NCI-H2081 treated with DMSO at 0.1 percent for 48 hours (cell line): ENCODE data around the gene KIZ.

Experiments used
- DNase-seq: peaks from one replicate; lab custom pipeline; 2025; lab: John Stamatoyannopoulos, UW

Gene KIZ

DNA sequence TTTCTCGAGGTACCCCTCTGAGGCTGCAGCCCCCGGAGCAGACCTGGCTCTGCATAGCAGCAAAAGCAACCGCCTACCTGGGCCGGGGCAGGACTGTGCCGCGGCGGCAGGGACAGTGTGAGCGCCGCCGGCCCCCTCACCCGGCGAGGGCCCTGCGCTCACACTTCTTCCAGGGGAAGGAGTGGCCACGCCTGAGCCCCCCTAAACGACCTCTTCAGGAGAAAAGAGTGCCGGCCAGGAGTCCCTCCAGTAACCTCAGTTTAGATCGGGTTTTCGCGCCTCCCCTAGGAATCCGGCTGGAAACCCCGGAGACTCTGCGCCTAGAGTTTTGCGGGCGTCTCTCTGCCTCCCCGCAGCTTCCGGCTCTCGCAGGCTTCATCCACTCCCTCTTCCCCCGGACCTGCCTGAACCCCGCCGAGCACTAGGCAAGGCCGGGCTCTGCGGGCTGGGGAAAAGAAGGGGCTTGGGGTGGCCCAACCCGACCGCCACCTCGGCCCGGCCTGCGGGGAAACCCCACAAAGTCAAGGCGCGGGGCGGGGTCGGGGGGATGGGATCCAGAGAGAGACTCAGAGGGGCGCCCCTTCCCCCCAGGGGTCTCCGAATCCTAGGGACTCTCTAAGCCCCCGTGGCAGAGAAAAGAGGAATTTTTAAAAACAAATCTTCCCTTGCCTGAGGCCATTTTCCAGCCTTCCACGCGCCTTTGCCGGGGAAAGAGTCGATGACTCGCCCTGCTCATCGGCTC is 20.3 kb upstream of the KIZ start:
- no peak for DNase-seq

DNA sequence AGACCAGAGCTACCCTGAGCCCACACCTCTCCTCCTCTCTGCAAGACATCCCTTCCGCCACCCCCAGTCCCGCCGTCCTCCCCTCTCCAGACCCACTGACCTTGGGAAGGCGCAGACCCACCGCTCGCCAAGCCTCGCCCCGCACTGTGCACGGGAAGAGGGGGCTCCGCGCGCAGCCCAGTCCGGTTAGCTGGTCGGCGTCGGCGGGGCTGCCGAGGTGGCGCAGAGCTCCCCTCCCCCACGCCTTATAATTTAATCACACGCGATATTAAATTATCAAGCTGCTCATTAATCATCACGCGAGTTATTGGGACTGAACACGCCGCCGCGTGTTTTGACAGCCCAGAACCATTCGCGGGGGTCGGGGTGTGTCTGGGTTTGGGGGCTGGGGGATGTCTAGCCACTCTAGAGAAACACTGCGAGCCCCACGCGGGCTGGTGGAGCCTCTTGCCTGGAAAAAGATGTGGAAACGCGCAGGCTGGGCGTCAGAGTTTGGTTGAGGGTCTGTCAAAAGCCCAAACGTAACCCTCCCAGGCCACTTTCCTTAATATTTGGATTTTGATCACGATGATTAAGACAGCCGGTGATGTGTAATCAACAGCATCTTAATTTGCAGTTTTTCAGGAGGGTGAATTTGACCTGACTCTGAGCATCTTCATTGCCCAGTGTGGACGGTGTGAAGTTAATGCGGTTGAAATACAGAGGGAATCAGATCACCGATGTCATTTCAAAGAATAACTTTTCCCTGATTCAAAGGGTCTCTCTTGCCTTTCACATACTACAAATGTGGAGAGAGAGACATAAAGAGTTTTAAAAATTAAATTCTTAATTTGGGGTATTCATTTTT is 19.5 kb upstream of the KIZ start, which contains the start of gene LINC00237:
Gene LINC00237 (minus strand): TSS at position 188 of the 847 bp plus-strand sequence.
- DNase-seq = no peak

DNA sequence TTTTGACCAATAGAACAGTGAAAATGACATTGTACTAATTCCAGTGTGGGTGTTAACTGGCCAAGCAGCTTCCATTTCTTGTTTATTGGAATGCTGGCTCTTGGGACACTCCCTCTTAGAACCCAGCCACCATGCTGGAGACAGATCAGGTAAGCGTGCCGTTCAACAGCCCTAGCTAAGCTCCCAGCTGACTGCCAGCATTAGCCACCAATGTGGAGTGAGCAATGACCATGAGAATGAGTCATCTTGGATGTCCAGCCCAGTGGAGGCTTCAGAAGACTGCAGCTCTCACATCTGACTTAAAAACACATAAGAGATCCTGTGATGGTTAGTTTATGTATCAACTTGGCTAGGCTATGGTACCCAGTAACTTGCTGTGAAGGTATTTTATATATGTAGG is 16.7 kb upstream of the KIZ start:
- no peak for DNase-seq

DNA sequence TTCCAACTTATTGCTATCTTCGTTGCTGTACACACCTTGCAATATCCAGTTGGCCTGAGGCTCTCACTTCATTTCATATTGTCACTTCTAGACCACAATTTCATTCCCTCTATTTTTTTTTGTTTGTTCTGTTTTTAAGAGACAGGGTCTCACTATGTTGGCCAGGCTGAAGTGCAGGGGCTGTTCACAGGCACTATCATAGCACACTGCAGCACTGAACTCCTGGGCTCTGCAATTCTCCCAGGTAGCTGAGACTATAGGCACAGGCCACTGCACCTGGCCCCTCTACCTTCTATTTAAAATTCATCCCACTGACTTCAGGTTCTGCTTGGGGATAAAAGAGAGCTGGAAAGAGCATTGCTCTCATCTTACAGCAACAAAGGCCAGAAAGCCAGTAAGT is 15.1 kb upstream of the KIZ start:
- DNase-seq = no peak

DNA sequence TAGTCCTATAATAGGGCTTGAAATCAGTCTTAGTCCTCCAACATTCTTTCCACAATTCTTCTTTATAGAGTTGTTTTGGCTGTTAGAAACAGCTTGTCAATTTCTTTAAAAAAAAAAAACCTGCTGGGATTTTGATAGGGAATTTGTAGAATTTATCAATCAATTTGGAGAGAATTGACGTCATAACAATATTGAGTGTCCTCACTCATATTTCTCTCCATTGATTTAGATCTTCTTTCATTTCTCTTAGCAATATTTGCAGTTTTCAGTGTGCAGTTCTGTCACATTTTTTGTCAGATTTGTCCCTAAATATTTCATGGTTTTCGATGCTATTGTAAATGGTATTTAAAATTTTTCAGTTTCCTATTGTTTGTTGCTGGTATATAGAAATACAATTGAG is 14.5 kb upstream of the KIZ start:
- no peak for DNase-seq

DNA sequence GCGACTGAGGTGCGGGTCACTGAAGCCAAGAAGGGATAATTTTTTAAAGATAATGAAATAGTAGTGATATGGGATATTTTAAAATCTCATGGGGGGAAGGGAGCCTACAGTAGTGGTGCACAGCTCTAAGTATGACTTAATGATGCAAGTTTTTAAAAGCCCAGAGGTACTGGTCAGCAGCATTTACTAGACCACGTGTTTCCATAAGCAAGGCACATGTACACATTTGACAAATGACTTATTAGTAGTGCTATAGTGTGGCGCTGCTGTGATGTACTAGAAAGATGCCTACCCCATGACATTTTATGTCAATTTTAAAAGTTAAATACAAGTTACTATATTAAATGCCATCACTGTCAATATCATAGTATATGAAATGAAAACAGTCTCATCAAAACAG is 12.2 kb upstream of the KIZ start:
- no peak for DNase-seq

DNA sequence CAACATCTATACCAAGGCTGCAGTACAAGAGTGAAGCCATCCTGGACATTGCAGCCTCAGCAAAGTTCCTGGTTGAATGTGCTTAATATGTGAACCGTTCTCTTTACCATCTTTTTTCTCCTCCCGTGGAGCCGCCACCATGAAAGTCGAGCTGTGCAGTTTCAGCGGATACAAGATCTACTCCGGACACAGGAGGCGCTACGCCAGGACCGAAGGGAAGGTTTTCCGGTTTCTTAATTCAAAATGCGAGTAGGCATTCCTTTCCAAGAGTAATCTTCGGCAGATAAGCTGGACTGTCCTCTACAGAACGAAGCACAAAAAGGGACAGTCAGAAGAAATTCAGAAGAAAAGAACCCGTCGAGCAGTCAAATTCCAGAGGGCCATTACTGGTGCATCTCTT is 11.3 kb upstream of the KIZ start:
- DNase-seq = no peak

DNA sequence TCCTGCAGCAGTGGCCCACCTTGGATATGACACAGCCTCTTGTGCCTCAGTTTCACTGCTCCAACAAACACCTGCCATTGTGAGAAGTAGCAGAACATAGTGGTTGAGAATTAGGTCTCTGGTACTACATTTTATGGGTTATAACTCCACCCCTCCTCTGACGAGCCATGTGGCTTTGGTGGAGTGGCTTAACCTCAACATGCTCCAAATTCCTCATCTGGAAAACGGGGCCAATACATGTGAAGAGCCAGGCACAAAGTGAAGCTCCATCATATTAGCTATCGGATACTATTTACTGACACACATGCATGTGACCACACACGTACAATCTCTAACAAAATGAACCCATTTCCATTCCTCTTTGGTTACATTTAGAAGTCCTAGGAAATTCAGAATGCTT is 8.4 kb upstream of the KIZ start:
- DNase-seq = no peak

DNA sequence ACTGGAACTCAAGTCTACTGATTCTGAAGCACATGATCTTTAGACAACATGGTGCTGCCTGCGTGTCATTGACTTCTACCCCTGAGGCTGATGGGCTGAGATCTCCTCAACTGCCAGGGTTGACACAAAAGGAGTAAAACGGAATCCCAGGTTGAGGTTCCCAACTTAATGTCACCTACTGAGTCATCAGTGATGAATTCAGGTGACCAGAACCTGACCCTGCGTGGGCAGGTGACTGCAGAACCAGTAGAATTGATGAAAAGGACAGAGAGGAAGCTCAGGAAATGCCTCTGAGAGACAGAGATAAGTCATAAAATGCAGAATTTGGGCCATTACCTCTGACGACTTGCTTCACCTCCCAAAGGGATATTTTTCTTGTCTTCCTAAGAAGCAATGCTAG is 7.7 kb upstream of the KIZ start:
- no peak for DNase-seq

DNA sequence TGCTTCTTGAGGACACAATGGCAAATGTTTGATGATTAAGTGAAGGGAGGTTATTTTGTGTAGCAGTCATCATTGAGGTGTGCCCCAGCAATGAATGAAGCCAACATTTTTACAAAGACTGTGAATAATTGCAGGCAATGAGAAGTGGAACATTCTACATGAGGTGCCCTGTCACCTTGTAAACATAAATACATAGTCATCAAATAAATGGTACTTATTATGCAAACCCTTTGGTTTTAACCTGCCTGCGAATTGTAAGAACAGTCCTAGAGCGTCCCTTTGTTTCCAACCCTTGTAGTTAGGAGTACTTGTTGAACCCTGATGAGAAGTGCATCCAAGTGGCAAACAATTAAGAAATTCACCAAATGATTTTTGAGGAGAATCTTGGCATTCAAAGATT is 7.1 kb upstream of the KIZ start:
- DNase-seq = no peak

DNA sequence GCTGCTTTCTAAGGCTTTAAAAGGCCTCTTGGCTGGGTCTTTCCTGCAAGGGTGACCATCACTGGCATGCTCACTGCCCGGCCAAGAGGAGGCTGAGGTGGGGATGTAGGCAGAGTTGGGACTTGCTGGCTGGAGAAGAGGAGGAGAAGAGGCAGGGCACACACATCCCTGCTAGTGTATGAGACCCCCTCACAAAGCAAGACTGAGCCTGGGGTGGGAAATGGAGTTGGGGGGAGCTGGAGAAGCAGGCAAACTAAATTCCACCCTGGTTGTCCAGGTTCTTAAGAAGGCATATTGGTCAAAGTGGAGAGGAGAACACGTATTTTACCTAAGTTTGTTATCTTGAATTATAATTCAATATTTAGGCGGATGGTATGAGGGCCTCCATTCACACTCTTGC is 1.7 kb upstream of the KIZ start:
- no peak for DNase-seq

DNA sequence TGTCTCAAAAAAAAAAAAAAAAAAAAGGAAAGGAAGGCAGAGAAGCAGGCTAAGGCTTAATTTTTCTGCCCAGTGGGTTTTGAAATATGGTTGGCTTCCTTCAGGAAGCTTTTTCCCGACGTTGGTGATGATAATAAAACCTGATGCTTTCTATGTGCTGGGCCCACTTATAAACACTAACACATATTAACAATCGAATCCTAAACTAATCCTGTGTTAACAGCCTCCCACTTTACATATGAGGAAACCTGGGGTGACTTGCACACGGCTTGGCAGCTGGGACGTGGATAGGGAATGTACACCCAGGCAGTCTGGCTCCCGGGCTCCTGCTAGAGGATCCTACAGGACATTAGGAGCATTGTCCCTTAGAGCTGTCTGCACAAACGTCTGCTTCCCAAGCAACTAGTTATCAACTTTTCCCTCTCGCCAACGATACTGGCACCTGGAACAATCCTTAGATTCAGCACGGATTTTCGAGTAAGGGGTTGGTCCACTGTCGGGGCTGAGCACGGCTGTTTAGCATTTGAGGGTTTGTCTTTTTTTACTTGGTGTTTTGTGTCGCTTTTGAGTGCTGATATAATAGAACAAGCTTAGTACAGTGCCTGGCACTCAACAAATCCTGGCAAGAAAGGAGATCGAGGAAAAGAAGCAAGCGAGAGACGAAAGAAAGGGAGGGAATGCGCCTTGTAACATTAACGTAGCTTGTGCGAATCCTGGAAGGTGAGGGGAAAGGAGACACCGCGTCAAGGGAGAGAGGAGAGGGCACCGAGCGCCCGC is 622 bp upstream of the KIZ start:
- peak; percentile 51 for DNase-seq

DNA sequence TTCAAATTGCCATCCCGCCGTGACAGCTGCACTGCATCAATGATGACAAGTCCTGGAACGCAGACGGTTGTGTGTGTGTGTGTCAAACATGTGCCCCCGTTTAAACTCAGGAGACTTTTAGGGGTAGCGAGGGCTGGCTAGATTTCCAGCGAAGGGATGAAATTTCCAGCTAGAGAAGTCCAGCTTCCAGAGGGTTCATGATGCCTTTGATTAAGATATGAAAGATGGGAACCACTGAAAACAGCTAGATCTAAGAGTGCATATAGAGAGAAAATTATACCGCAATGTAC is 644 bp downstream of the KIZ start:
- no peak for DNase-seq

DNA sequence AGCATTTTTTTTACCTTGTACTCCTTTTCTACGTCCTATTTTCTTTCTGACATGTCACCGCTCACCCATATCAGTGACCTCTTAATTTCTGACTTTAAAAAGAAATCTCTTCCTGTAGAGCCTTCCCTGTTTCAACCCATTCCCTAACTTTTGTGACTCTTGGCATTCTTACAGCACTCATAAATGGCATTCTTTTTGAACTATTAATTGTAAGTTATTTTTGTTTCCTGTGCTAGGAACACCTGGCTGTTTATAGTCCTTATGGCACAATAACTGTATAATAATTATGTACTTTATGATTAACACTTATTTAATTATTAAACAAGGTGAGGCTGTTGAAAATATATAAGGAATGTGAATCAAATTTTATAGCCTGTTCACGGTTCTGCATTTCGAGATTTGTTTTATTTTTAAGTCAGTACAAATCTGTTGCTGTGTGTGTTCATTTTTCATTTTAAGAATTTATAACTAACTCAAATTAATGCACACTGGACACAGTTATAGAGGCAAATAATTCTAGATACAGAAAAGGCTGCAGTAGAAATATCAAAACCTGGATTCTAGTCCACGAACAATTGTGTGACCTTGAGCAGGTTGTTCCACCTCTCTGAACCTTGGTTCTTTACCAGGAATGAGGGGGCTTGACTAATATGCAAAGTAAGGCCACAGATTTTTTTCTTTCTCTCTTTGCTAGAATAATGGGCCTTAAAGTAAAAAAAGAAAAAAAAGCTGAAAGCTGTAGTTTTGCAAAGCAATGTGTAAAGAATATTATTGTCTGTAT is 1.5 kb downstream of the KIZ start:
- DNase-seq = no peak

DNA sequence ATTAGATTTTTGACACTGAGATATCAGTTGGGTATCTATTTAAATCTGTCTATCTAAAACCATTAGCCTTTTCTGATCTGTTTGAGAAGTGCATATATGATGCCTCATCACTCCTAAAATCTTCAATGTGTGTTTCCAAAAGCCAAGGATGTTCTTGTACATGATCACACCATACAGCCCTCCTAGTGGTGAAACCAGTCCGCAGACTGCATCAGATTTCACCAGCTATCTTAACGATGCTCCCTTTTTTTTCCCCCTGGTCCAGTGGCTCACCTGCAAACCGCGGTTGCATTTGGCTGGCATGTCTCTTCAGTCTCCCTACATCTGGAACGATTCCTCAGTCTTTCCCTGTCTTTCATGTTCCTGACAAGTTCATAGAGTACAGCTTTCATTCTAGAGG is 4.0 kb downstream of the KIZ start:
- no peak for DNase-seq

DNA sequence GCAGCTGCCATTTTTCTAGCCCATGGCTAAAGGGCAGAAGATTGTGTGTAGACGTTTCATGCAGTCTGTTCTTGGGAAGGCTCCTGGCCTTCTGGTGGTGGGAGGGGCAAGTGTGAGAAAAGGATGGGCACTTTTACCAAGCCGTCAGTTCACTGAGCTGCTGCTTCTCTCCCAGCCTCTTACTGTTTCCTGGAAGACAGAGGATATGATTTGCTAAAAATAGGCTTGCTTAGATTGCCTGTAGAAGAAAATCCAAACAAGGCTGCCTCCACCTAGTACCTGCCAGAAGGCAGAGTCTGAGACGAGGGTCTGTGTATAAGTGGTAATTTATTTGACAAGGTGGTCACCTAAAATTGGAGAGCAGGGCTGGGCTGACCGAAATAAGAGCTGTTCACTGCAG is 7.5 kb downstream of the KIZ start:
- DNase-seq = no peak

DNA sequence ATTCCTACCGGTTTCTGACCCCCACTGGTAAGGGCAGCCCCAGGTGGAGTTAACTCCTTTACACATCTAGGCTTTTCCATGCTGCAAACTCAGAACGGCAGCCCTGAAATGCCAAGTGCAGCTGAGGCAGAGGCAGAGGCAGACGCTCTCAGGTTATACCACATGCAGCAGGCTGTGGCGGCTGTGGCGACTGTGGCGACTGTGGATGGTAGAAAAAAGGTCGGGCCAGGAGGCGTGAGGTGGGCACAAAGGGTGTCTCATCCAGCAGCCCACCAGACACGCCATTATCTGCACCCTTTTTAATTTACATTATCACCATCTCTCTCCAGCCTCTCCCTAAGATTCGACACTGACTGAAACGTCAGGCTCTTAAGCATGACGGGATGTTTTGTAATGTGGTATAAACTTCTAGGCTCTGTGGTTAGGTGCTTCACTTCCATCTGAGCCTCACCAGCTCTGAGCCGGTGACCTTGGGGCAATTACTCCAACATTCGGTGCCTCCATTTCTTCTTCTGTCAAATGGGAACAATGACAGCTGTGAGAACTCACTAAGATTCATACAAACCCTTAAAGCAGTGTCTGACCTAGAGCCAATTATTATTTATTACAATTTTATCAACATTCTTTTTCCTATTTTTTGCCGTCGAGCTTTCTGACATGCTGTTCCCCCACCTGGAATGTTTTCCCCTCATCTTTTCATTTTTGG is 8.2 kb downstream of the KIZ start:
- DNase-seq = no peak

DNA sequence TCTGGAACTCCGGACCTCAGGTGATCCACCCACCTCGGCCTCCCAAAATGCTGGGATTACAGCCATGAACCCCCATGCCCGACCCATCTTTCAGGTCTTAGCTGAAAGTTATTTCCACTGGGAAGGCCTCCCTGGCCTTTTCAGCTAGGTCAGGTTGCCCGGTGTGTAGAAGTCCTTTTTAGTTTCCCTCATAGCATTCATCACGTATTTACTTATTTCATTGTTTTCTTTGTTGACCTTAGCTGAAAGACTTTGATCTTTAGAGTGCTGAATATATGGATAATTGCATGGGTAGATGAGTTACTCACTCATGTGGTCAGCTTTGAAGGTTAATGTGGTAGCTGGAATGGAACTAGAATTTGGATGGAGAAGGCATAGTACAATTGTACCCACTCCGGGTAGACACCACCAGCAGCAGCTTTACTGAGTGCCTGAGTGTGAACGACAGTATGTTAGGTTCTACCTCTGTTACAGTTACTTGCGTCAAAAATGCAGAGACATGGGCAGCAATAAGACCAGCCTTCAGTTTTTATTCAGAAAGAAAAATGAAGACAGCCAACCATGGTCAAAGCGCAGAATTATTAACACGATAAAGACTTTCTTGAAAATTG is 9.1 kb downstream of the KIZ start:
- no peak for DNase-seq

DNA sequence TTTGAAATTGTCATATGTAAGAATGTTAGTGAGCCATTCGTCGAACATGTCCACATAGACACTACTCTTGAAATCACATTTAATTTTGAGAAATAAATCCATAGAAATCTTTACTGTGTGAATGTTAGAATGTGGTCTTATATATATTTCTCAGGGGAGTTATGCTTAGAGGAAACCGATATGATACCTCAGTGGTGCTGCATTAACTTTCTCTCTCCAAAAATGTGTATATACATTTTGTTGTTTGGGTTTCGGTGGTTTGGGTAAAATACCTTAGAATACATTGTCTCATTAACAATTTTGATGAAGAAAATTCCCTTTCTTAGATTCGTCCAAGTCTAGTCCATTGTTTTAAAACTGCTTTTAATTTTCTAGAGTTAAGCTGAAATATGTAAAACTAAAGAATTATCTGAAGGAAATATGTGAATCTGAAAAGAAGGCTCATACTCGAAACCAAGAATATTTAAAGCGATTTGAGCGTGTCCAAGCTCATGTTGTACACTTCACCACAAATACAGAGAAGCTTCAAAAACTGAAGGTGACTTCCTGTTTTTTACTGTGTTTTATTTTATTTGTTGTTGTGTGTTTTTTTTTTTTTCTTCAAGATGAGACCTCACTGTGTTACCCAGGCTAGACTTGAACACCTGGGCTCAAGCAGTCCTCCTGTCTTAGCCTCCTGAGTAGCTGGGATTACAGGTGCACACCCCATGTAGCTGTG is 10.3 kb downstream of the KIZ start:
- DNase-seq = no peak

DNA sequence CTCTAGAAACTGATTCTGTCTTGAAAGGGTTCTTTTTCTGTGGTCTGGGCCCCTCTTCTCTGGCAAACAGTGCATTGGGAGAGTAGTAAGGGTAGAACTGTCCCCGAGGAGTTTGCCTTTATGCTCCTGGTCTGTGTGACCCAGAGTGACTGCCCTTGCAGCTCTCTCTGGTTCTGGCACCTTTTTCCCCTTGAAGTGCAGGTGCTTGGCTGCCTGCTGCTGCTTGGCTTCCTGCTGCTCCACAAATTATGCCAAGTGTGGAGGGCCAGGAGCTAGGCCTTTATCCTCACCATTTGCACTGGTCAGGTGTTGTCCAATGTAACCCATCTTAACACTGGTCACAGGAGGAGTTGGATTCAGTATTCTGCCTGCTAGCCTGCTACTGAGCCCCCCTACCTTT is 11.2 kb downstream of the KIZ start:
- no peak for DNase-seq
